Peyer's patch (tissue), 4 donors: ENCODE measurements around the gene CD300E. TPM values are rescaled to one million over a fixed set of nuclear protein-coding genes. Genes with fewer than 3 reads are reported as not detected.
A peak's percentile ranks its signal among the peaks of the same experiment; 100 is the strongest.

Experiments used
- DNase-seq, 3 donors: peaks; one replicate each; pipeline ENCODE4 v3.0.0-alpha.2; 2017 to 2019
- H3K27ac ChIP-seq, 4 donors: fragments of 200-600 bp; sonication (generic); one replicate each; pipeline ENCODE4 v1.5.1; 2016 to 2019
- H3K27me3 ChIP-seq, 2 donors: fragments of 200-600 bp; sonication (generic); one replicate each; pipeline ENCODE4 v1.5.1; 2019
- H3K36me3 ChIP-seq, 3 donors: fragments of 200-600 bp; sonication (generic); one replicate each; pipeline ENCODE4 v1.5.1; 2016 to 2019
- H3K4me1 ChIP-seq, 4 donors: fragments of 200-600 bp; sonication (generic); one replicate each; pipeline ENCODE4 v1.5.1; 2016 to 2019
- H3K4me3 ChIP-seq, 4 donors: fragments of 200-600 bp; sonication (generic); 1 replicate in 3 of 4; 2 replicates in 1 of 4; pipeline ENCODE4 v1.5.1; 2016 to 2019; ENCODE audit warnings: mild to moderate bottlenecking in 1 of 4
- H3K9me3 ChIP-seq, 4 donors: fragments of 200-600 bp; sonication (generic); one replicate each; pipeline ENCODE4 v1.5.1; 2016 to 2019; ENCODE audit warnings: mild to moderate bottlenecking in 1 of 4
- POLR2A ChIP-seq, 2 donors: fragments of 450-650 bp; IDR thresholded peaks; one replicate each; pipeline ENCODE4 v1.5.1; 2017; ENCODE audit warnings: antibody characterized with exemption in 2 of 2, mild to moderate bottlenecking in 2 of 2, moderate library complexity in 2 of 2
- total RNA-seq, 4 donors: library from RNA; depleted of rRNA; stranded (reverse); fragments of >200 nt; gene quantifications; one replicate each; pipeline ENCODE4 v1.1.0, GENCODE V29; 2016
- TF ChIP-seq, protein P1 (sequence below), 6 experiments: fragments of 450-650 bp in 4 of 6; fragments of 200-600 bp in 2 of 6; sonication (generic) in 1 of 6; IDR thresholded peaks; one replicate each; pipeline ENCODE4 v1.5.1; 2017 to 2019; ENCODE audit warnings: antibody characterized with exemption in 6 of 6, mild to moderate bottlenecking in 3 of 6, moderate library complexity in 1 of 6

Gene CD300E
- total RNA-seq, 4 donors from 2014 or later, result not detected

DNA sequence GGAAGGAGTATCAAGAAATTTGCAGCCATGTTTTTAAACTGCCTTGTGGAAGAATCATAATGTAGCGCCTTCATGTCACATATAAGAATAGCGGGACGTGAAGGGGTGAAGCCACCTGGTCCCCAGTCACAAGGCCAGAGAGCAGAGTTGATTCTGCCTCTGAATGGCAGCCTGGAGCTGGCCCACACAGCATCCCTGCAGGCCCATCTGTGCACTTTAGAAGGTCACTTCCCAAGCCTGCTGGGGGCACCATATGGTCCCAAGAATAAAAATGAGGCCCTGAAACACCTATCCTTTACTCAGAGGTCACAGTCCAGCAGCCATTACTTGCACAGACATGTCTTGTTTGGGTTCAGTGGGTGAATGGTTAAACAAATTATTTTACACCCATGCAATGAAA lies 15.0 kb downstream of the CD300E start:
- H3K27me3 ChIP-seq, result no peaks in the 10 kb centered on the region
- no peak for DNase-seq
- no peaks in the 10 kb centered on the region for H3K36me3 ChIP-seq
- H3K27ac ChIP-seq, result no peak overlapping the region
- no peaks in the 10 kb centered on the region for H3K9me3 ChIP-seq
- H3K4me3 ChIP-seq, result no peak overlapping the region
- H3K4me1 ChIP-seq, result peaks cover 0 to 7% (median 0%) of the 10 kb centered on the region in 4 donors
- no peak for TF ChIP-seq POLR2A (IDR thresholded peaks at IDR 0.05)
- TF ChIP-seq, protein P1, sequence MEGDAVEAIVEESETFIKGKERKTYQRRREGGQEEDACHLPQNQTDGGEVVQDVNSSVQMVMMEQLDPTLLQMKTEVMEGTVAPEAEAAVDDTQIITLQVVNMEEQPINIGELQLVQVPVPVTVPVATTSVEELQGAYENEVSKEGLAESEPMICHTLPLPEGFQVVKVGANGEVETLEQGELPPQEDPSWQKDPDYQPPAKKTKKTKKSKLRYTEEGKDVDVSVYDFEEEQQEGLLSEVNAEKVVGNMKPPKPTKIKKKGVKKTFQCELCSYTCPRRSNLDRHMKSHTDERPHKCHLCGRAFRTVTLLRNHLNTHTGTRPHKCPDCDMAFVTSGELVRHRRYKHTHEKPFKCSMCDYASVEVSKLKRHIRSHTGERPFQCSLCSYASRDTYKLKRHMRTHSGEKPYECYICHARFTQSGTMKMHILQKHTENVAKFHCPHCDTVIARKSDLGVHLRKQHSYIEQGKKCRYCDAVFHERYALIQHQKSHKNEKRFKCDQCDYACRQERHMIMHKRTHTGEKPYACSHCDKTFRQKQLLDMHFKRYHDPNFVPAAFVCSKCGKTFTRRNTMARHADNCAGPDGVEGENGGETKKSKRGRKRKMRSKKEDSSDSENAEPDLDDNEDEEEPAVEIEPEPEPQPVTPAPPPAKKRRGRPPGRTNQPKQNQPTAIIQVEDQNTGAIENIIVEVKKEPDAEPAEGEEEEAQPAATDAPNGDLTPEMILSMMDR (IDR thresholded peaks at IDR 0.05), result no peak

DNA sequence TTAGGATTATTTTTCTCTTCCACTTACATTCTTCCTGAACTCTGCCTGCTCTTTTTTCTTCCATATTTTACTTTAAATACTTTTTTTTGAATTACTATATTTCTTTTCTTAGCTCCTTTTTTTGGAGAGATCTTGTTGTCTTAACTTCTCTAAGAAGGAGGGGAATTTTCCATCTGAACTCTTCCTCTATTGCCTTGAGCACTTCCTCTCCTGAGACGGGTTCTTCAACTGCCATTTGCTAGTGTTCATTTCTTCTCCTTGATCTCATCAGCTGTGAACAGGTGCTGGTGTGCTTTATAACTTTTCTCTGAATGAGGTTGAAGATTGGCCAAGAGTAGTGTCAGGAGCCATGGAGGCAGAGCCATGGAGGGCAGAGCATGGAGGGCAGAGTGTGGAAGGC lies 16.3 kb downstream of the CD300E start:
- Histone ChIP-seq H3K9me3 (no peaks in the 10 kb centered on the region), H3K4me1 (peaks cover 0 to under 1% (median 0%) of the 10 kb centered on the region in 4 donors), H3K36me3 (no peaks in the 10 kb centered on the region), H3K4me3 (no peak overlapping the region), H3K27ac (no peak overlapping the region), H3K27me3 (no peaks in the 10 kb centered on the region)
- no peak for TF ChIP-seq POLR2A (IDR thresholded peaks at IDR 0.05)
- TF ChIP-seq, protein P1 (IDR thresholded peaks at IDR 0.05), result no peak
- no peak for DNase-seq

DNA sequence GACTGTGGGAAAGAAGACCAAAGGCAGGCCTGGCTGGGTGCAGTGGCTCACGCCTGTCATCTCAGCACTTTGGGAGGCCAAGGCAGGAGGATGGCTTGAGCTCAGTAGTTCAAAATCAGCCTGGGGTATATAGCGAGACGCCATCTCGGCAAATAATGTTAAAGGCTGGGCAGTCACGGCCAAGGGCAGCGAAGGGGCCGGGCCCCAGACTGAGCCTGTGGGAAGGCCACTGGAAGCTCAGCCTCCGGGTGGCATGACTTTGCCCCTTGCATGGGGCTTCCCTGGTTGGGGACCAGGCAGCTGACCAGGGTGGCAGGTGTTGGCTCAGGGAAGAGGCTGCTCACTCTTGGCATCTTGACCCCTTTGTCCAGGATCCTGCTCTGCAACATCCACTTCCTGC lies 17.5 kb downstream of the CD300E start:
- DNase-seq, result no peak
- no peak overlapping the region for H3K4me3 ChIP-seq
- H3K4me1 ChIP-seq, result no peaks in the 10 kb centered on the region
- H3K9me3 ChIP-seq, result no peaks in the 10 kb centered on the region
- H3K27ac ChIP-seq, result no peak overlapping the region
- no peaks in the 10 kb centered on the region for H3K27me3 ChIP-seq
- TF ChIP-seq POLR2A (IDR thresholded peaks at IDR 0.05), result no peak
- TF ChIP-seq, protein P1 (IDR thresholded peaks at IDR 0.05), result no peak
- no peaks in the 10 kb centered on the region for H3K36me3 ChIP-seq

DNA sequence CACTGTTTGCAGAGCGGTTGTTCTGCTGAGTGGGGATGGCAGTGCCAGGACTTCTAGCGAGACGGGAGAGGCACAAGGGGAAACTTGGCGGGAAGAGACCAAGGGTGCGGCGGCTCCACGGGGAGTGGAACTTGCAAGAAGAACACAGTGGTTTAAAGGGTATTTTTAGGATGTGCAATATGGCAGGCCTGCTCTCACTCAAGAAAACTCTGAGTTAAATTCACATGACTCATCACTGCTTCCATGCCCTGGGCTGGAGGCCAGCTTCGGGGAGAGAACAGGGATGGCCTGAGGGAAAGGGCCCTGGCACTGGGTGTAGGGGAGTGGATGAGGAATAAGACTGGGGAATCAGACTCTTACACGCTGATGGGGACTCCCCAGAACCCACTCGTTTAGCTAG lies 18.2 kb downstream of the CD300E start:
- H3K36me3 ChIP-seq, result no peaks in the 10 kb centered on the region
- peak overlapping the region in 1 of 4 donors; percentile 22 for H3K27ac ChIP-seq

DNA sequence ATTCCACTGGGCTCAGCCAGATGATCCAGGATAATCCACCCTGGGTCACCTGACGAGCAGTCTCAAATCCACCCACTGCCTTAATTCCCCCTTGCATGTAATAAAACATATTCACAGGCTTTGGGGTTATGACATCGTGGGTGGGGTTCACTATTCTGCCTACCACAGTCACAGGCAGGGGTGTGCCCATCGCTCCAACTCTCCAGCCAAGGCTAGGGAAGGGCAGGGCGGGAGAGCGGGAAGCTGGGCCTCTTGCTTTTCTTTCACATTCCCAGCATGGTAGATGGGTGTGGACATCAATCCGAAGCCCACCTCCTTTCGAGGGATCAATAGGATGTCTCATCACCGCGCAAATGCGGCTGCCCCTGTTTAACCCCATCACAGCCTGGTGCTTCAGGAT lies 18.8 kb downstream of the CD300E start:
- no peaks in the 10 kb centered on the region for H3K9me3 ChIP-seq
- TF ChIP-seq POLR2A (IDR thresholded peaks at IDR 0.05), result no peak
- TF ChIP-seq, protein P1 (IDR thresholded peaks at IDR 0.05), result no peak
- no peaks in the 10 kb centered on the region for H3K4me1 ChIP-seq
- H3K27me3 ChIP-seq, result no peaks in the 10 kb centered on the region
- no peaks in the 10 kb centered on the region for H3K36me3 ChIP-seq
- H3K4me3 ChIP-seq, result no peak overlapping the region
- no peak for DNase-seq
- H3K27ac ChIP-seq, result peak overlapping the region in 1 of 4 donors; percentile 22

More for the DNA sequence above, 18.2 kb downstream of the CD300E start:
- H3K4me3 ChIP-seq, result no peak overlapping the region
- H3K27me3 ChIP-seq, result no peaks in the 10 kb centered on the region
- DNase-seq, result no peak
- TF ChIP-seq, protein P1 (IDR thresholded peaks at IDR 0.05), result no peak
- no peak for TF ChIP-seq POLR2A (IDR thresholded peaks at IDR 0.05)
- H3K9me3 ChIP-seq, result no peaks in the 10 kb centered on the region
- no peaks in the 10 kb centered on the region for H3K4me1 ChIP-seq

DNA sequence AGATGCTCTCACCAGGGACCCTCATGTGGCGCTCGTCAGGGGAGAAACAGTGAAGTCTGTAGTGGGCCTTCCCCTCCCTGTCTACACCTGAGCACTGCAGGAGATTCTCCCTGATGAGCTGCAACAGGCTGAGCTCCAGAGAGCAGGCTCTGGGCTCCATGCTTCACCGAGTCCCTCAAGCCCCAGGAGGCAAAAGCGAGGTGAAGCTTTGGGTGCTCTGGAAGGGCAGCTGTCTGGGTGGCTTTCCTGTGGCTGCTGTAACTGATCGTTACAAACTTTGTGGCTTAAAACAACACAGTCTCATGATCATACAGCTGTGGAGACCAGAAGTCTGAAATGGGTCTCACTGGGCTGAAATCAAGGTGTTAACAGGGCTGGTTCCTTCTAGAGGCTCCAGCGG lies 19.3 kb downstream of the CD300E start:
- DNase-seq, result peak in 1 of 3 donors; percentile 53
- no peaks in the 10 kb centered on the region for H3K27me3 ChIP-seq
- no peaks in the 10 kb centered on the region for H3K9me3 ChIP-seq
- no peak overlapping the region for H3K4me3 ChIP-seq
- H3K27ac ChIP-seq, result no peak overlapping the region
- H3K36me3 ChIP-seq, result no peaks in the 10 kb centered on the region
- H3K4me1 ChIP-seq, result no peaks in the 10 kb centered on the region
- TF ChIP-seq, protein P1 (IDR thresholded peaks at IDR 0.05), result no peak
